ENCODE results near the gene TMEM272. TPM values are rescaled to one million over a fixed set of nuclear protein-coding genes. Genes with fewer than 3 reads are reported as not detected.

The TMEM272 gene
- polyA plus RNA-seq, 1 donor (not counting 4 experiments of a cell fraction or from before 2014, with no cell fraction given), result not detected

DNA sequence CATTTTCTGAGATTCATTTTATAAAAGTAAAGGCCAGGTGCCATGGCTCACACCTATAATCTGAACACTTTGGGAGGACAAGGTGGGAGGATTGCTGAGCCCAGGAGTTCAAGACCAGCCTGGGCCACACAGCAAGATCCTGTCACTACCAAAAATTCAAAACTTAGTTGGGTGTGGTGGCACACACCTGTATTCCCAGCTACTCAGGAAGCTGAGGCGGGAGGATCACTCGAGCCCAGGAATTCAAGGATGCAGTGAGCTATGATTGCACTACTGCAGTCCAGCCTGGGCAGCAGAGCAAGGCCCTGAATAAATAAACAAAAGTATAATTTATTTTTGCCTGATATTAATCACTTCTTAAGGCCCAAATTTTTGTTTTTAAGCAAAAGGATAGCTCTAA lies 81.5 kb downstream of the TMEM272 start:
- Histone ChIP-seq H3K79me2 (ENCODE audit: control insufficient read depth, insufficient read depth, low read length) (no peaks in the 10 kb centered on the region), H3K9ac (ENCODE audit: control insufficient read depth, extremely low read depth, insufficient read depth, low read length) (no peak overlapping the region), H4K20me1 (ENCODE audit: control insufficient read depth, extremely low read depth, insufficient read depth, low read length) (no peaks in the 10 kb centered on the region), H3K9me3 (ENCODE audit: control insufficient read depth, low read depth, low read length) (no peaks in the 10 kb centered on the region), H3K27ac (ENCODE audit: control insufficient read depth, insufficient read depth, low read length) (no peak overlapping the region), H3K4me3 (ENCODE audit: control insufficient read depth in 2 of 3, extremely low read depth in 1 of 3, insufficient read depth in 2 of 3, low read depth in 1 of 3, low read length in 3 of 3) (no peak overlapping the region), H3K27me3 (ENCODE audit: control insufficient read depth, extremely low read depth, insufficient read depth, low read length) (no peaks in the 10 kb centered on the region), H3K9me1 (ENCODE audit: control insufficient read depth, extremely low read depth, insufficient read depth, low read length) (no peaks in the 10 kb centered on the region), H2AFZ (ENCODE audit: control insufficient read depth, low read length) (no peak overlapping the region), H3K4me1 (ENCODE audit: control insufficient read depth, extremely low read depth, insufficient read depth, low read length) (no peaks in the 10 kb centered on the region), H3K4me2 (ENCODE audit: control insufficient read depth, extremely low read depth, insufficient read depth, low read depth, low read length) (no peak overlapping the region), H3K36me3 (ENCODE audit: control insufficient read depth in 2 of 2, extremely low read depth in 1 of 2, insufficient read depth in 2 of 2, low read length in 2 of 2) (peaks cover 38 to 39% of the 10 kb centered on the region in 2 experiments)
- TF ChIP-seq, protein P1, sequence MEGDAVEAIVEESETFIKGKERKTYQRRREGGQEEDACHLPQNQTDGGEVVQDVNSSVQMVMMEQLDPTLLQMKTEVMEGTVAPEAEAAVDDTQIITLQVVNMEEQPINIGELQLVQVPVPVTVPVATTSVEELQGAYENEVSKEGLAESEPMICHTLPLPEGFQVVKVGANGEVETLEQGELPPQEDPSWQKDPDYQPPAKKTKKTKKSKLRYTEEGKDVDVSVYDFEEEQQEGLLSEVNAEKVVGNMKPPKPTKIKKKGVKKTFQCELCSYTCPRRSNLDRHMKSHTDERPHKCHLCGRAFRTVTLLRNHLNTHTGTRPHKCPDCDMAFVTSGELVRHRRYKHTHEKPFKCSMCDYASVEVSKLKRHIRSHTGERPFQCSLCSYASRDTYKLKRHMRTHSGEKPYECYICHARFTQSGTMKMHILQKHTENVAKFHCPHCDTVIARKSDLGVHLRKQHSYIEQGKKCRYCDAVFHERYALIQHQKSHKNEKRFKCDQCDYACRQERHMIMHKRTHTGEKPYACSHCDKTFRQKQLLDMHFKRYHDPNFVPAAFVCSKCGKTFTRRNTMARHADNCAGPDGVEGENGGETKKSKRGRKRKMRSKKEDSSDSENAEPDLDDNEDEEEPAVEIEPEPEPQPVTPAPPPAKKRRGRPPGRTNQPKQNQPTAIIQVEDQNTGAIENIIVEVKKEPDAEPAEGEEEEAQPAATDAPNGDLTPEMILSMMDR (optimal IDR thresholded peaks at IDR 0.05 in 1 of 3, IDR thresholded peaks at IDR 0.05 in 1 of 3, conservative IDR thresholded peaks at IDR 0.05 in 1 of 3; ENCODE audit: extremely low read depth in 1 of 3, insufficient read depth in 2 of 3, low read length in 3 of 3), result no peak
- no peak for TF ChIP-seq EZH2 (IDR thresholded peaks at IDR 0.05; ENCODE audit: low read length)
- no peak for DNase-seq (ENCODE audit: low read depth, low spot score)
- dilution Hi-C loops (cut with MboI; ENCODE audit: extremely low pct_ligation_motif_present, low sequenced_read_pairs), result no loop called here
- no peak for FAIRE-seq

Other genes with a start within 250 kb of the TMEM272 start
- gene DHRS12, start 41.0 kb downstream of the TMEM272 start, polyA plus RNA-seq, result 5.4 to 7.3 TPM (median 6.1 TPM) in 3 replicates
- gene CCDC70, start 16.8 kb upstream of the TMEM272 start, polyA plus RNA-seq, result not detected in 3 replicates
- 5.2 to 7.4 TPM (median 7.2 TPM) in 3 replicates for gene ATP7B, start 166.3 kb upstream of the TMEM272 start, polyA plus RNA-seq
- gene ALG11, start 167.2 kb upstream of the TMEM272 start, polyA plus RNA-seq, result 9.8 to 17.4 TPM (median 14.2 TPM) in 3 replicates
- gene UTP14C, start 179.5 kb upstream of the TMEM272 start, polyA plus RNA-seq, result 9.5 to 10.8 TPM (median 9.7 TPM) in 3 replicates